ENCODE data around the gene CCL5.

The CCL5 gene

DNA sequence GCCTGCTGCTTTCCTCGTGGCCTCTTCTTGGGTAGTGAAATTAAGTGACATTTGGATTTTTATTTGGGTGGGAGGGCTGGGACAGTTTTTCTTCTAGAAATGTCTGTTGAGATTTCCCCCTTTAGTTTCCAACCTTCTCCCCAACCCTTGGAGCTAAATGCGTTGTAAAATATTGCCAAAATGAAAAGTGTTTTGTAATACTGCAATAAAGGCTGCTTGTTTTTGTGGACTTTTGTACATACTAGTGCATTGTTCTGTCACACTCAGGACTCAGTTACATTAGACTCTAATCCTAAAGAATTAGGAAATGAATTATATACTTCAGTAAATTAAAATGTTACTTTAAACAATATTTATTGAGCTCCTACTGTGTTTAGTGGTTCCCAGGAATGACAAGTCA is 33.2 kb downstream of the CCL5 start:
- DNase-seq (ENCODE audit: insufficient read length, low spot score) (no peak), FAIRE-seq (no peak)
- TF ChIP-seq CTCF (IDR thresholded peaks at IDR 0.05; ENCODE audit: insufficient read depth, missing control alignments), result no peak

GRCh38 chr17:35846055-35846809 is 33.9 kb downstream of the CCL5 start:
- FAIRE-seq, result no peak
- TF ChIP-seq CTCF (IDR thresholded peaks at IDR 0.05; ENCODE audit: insufficient read depth, missing control alignments), result no peak
- no peak for DNase-seq (ENCODE audit: insufficient read length, low spot score)

DNA sequence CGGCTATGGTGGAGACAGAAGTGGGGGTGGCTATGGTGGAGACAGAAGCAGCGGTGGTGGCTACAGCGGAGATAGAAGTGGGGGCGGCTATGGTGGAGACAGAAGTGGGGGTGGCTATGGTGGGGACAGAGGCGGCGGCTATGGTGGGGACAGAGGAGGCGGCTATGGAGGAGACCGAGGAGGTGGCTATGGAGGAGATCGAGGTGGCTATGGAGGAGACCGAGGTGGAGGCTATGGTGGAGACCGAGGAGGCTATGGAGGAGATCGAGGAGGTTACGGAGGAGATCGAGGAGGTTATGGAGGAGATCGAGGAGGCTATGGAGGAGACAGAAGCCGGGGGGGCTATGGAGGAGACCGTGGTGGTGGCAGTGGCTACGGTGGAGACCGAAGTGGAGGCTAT is 35.6 kb downstream of the CCL5 start:
- no peak for TF ChIP-seq CTCF (IDR thresholded peaks at IDR 0.05; ENCODE audit: insufficient read depth, missing control alignments)
- no peak for FAIRE-seq

GRCh38 chr17:35843698-35844097 is 36.5 kb downstream of the CCL5 start:
- TF ChIP-seq CTCF (IDR thresholded peaks at IDR 0.05; ENCODE audit: insufficient read depth, missing control alignments), result no peak
- no peak for FAIRE-seq
- no peak for DNase-seq (ENCODE audit: insufficient read length, low spot score)

More for the DNA sequence above, 35.6 kb downstream of the CCL5 start:
- DNase-seq (ENCODE audit: insufficient read length, low spot score), result no peak

DNA sequence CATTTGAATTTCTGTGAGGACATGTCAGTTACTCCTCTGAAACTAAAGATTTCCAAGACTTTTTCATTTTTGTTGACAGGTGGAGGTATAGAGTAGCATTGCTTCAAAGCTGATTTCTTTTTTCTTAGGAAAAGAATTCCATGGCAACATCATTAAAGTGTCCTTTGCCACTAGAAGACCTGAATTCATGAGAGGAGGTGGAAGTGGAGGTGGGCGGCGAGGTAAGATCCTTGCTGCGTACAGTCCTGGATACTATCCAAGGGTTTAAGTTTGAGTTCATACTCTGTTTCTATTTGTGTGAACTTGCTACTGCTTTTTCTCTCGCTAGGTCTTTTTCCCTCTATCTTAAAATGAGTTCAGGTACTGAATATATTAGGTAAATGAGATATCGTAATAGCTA is 37.9 kb downstream of the CCL5 start:
- FAIRE-seq, result no peak
- no peak for DNase-seq (ENCODE audit: insufficient read length, low spot score)
- no peak for TF ChIP-seq CTCF (IDR thresholded peaks at IDR 0.05; ENCODE audit: insufficient read depth, missing control alignments)

GRCh38 chr17:35841505-35841904 is 38.7 kb downstream of the CCL5 start:
- TF ChIP-seq CTCF (IDR thresholded peaks at IDR 0.05; ENCODE audit: insufficient read depth, missing control alignments), result no peak
- FAIRE-seq (no peak), DNase-seq (ENCODE audit: insufficient read length, low spot score) (no peak)

- FAIRE-seq, result no peak
- no peak for TF ChIP-seq CTCF (IDR thresholded peaks at IDR 0.05; ENCODE audit: insufficient read depth, missing control alignments)
- DNase-seq (ENCODE audit: insufficient read length, low spot score), result no peak
Measured at GRCh38 chr17:35841101-35841500, 39.1 kb downstream of the CCL5 start.

Measured in D721Med (cell line).